Nephron progenitor cell (in vitro differentiated cells): ENCODE results near the gene FSIP1.

Source experiments
- DNase-seq: peaks from one replicate; pipeline ENCODE4 v3.0.0; 2021
- H3K27ac Mint-ChIP-seq: 2 replicates; pipeline ENCODE4 v1.8.0; 2021; ENCODE audit warnings: mild to moderate bottlenecking, moderate library complexity, mixed read lengths
- H3K27me3 Mint-ChIP-seq: 2 replicates; pipeline ENCODE4 v1.8.0; 2021; ENCODE audit warnings: mild to moderate bottlenecking, low read depth, mixed read lengths; ENCODE audit not compliant: poor library complexity
- H3K36me3 Mint-ChIP-seq: 2 replicates; pipeline ENCODE4 v1.8.0; 2021; ENCODE audit warnings: low read depth, mixed read lengths
- H3K4me1 Mint-ChIP-seq: 2 replicates; pipeline ENCODE4 v1.8.0; 2021; ENCODE audit warnings: mixed read lengths
- H3K4me3 Mint-ChIP-seq: 2 replicates; pipeline ENCODE4 v1.8.0; 2021; ENCODE audit warnings: mild to moderate bottlenecking, moderate library complexity, mixed read lengths
- H3K9me3 Mint-ChIP-seq: 2 replicates; pipeline ENCODE4 v1.8.0; 2021; ENCODE audit warnings: mild to moderate bottlenecking, moderate library complexity, mixed read lengths
- TF ChIP-seq, protein P1 (sequence below): fragments of 200-600 bp; sonication (generic); IDR thresholded peaks from 2 replicates; pipeline ENCODE4 v1.5.0; 2021; ENCODE audit warnings: antibody characterized with exemption

Gene FSIP1

DNA sequence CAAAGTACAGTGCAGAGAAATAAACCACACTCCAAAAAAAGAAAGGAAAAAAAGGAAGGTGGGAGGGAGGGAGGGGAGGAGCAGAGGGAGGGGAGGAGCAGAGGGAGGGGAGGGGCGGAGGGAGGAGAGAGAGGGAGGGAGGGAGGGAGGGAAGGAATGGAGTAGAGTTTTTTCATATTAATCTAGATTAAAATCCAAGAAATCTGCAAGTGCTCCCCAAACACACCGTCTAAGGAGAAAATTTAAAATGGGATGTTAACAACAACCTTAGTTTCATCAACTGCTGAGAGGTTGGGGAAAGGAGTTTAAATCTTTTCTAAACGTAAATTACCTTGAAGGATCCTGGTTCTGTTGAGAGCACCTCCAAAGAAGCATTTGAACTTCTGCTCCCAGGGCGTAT is 6.6 kb downstream of the FSIP1 start:
- H3K27ac Mint-ChIP-seq, result no peak overlapping the region

GRCh38 chr15:39774688-39775267 is 7.9 kb downstream of the FSIP1 start:
- H3K36me3 Mint-ChIP-seq, result peaks cover 5% of the 10 kb centered on the region
- no peak for DNase-seq
- peaks cover 5% of the 10 kb centered on the region for H3K9me3 Mint-ChIP-seq
- H3K27me3 Mint-ChIP-seq, result peaks cover 7% of the 10 kb centered on the region
- no peak overlapping the region for H3K27ac Mint-ChIP-seq
- no peak overlapping the region for H3K4me3 Mint-ChIP-seq
- TF ChIP-seq, protein P1, sequence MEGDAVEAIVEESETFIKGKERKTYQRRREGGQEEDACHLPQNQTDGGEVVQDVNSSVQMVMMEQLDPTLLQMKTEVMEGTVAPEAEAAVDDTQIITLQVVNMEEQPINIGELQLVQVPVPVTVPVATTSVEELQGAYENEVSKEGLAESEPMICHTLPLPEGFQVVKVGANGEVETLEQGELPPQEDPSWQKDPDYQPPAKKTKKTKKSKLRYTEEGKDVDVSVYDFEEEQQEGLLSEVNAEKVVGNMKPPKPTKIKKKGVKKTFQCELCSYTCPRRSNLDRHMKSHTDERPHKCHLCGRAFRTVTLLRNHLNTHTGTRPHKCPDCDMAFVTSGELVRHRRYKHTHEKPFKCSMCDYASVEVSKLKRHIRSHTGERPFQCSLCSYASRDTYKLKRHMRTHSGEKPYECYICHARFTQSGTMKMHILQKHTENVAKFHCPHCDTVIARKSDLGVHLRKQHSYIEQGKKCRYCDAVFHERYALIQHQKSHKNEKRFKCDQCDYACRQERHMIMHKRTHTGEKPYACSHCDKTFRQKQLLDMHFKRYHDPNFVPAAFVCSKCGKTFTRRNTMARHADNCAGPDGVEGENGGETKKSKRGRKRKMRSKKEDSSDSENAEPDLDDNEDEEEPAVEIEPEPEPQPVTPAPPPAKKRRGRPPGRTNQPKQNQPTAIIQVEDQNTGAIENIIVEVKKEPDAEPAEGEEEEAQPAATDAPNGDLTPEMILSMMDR, result no peak
- peaks cover 43% of the 10 kb centered on the region for H3K4me1 Mint-ChIP-seq

More for the DNA sequence above, 6.6 kb downstream of the FSIP1 start:
- peaks cover 10% of the 10 kb centered on the region for H3K9me3 Mint-ChIP-seq
- H3K4me1 Mint-ChIP-seq, result peaks cover 38% of the 10 kb centered on the region
- TF ChIP-seq, protein P1, result no peak
- peaks cover 7% of the 10 kb centered on the region for H3K27me3 Mint-ChIP-seq
- H3K4me3 Mint-ChIP-seq, result no peak overlapping the region
- H3K36me3 Mint-ChIP-seq, result peaks cover 9% of the 10 kb centered on the region
- no peak for DNase-seq

DNA sequence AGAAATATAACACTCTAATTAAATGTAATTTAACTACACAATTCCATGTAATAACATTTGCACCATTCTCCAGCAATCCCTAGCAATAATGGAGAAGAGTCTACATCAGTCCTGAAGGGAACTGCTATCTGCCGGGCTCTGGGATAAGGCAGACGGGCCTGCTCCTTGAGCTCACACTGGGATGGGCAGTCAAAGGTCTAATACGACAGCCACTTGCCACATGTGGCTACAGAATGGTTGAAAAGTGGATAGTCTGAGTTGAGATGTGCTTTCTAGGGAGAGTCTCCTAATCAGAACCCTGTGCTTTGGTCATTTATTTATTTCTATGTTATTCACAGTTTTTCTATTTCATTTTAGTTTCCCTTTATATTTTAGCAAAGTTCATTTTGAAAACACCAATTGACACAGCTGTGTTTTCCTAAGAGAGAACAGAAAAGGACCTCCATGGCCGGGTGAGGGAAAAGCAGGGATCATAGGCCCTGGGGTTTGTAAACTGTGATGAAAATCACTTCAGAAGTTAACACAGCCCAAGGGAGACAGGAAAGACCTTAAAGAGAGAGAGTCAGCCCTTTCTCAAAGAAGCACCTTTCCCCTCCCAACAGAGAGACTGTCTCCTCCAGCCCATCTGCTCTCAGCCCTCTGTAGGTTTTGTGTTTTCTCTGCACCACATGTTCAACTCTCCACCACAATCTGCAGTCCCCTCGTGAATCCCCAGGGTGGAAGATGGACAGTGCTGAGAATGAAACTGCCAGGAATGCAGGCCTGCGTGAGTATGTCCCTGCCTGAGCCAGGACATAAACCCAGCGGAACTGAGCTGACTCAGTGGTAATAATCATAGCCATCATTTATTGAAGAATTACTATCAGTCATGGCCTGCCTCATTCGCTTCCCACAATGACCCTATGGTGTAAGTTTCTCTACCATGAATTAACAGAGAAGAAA is 11.6 kb downstream of the FSIP1 start:
- peaks cover 9% of the 10 kb centered on the region for H3K27me3 Mint-ChIP-seq
- no peak for DNase-seq
- peaks cover 16% of the 10 kb centered on the region for H3K36me3 Mint-ChIP-seq
- TF ChIP-seq, protein P1, result no peak
- H3K27ac Mint-ChIP-seq, result peak overlapping the region; percentile 92
- H3K4me1 Mint-ChIP-seq, result peaks cover 20% of the 10 kb centered on the region
- no peak overlapping the region for H3K4me3 Mint-ChIP-seq
- peaks cover 28% of the 10 kb centered on the region for H3K9me3 Mint-ChIP-seq

- no peak for DNase-seq
- peaks cover 16% of the 10 kb centered on the region for H3K4me1 Mint-ChIP-seq
- H3K36me3 Mint-ChIP-seq, result peaks cover 10% of the 10 kb centered on the region
- peaks cover 23% of the 10 kb centered on the region for H3K9me3 Mint-ChIP-seq
- TF ChIP-seq, protein P1, result no peak
- peaks cover 6% of the 10 kb centered on the region for H3K27me3 Mint-ChIP-seq
- no peak overlapping the region for H3K27ac Mint-ChIP-seq
- no peak overlapping the region for H3K4me3 Mint-ChIP-seq
Observed at GRCh38 chr15:39767921-39768320, 14.7 kb downstream of the FSIP1 start.

DNA sequence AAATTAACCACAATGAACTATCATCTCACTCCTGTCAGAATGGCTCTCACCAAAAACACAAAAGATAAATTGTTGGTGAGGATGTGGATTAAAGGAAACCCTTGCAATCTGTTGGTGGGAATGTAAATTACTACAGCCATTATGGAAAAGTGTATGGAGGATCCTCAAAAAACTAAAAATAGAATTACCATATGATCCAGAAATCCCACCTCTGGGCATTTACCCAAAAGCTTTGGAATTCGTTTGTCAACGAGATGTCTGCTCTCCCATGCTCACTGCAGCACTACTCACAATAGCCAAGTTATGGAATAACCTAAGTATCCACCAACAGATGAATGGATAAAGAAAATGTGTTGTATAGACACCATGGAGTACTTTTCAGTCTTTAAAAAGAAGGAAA is 21.6 kb downstream of the FSIP1 start:
- Mint-ChIP-seq H3K27me3 (no peaks in the 10 kb centered on the region), H3K9me3 (no peaks in the 10 kb centered on the region), H3K27ac (no peak overlapping the region)

More for the DNA sequence above, 21.6 kb downstream of the FSIP1 start:
- no peak overlapping the region for H3K4me3 Mint-ChIP-seq
- TF ChIP-seq, protein P1, result no peak
- H3K36me3 Mint-ChIP-seq, result peaks cover 4% of the 10 kb centered on the region
- DNase-seq, result no peak
- H3K4me1 Mint-ChIP-seq, result no peaks in the 10 kb centered on the region
